Vagina (tissue), 2 donors: ENCODE results near the gene SWAP70.

Experiments used
- POLR2A ChIP-seq, 2 donors: fragments of 450-650 bp; IDR thresholded peaks; one replicate each; pipeline ENCODE4 v1.6.1; 2017; ENCODE audit warnings: antibody characterized with exemption in 2 of 2, mild to moderate bottlenecking in 2 of 2, moderate library complexity in 2 of 2
- POLR2AphosphoS5 ChIP-seq, 2 donors: sonication (generic); formaldehyde crosslinking; IDR thresholded peaks; one replicate each; pipeline ENCODE4 v1.9.0; 2017; ENCODE audit warnings: antibody characterized with exemption in 2 of 2, mild to moderate bottlenecking in 2 of 2, low read depth in 1 of 2; ENCODE audit not compliant: insufficient read depth in 1 of 2
- TF ChIP-seq, protein P1 (sequence below), 3 experiments: fragments of 450-650 bp in 2 of 3; fragments of 200-600 bp in 1 of 3; sonication (generic) in 1 of 3; IDR thresholded peaks; one replicate each; pipeline ENCODE4 v1.5.1; 2017 to 2019; ENCODE audit warnings: antibody characterized with exemption in 3 of 3, mild to moderate bottlenecking in 2 of 3, moderate library complexity in 2 of 3

DNA sequence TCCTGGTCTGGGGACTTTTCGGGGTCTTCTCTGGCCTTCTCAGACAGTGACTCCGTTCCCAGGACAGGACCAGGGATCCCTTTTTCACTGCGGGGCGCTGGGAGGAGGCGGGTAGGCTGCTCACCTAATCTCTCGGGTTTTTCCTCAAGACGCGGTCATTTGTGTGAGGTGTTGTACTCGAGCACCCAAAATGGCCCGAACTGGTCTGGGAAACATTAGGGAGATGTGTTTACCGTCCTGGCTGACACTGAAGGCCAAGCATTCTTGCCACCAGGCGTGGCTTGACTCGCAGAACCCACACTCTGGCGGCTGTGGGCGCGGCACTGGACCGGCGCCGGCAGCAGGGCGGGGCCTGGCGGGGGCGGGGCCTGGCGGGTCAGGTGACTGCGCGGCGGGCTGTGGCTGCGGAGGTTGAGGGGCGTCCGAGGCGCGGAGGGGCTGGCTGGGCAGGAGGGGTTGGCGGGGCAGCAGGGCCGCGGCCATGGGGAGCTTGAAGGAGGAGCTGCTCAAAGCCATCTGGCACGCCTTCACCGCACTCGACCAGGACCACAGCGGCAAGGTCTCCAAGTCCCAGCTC, at the start of gene SWAP70:
- TF ChIP-seq, protein P1, sequence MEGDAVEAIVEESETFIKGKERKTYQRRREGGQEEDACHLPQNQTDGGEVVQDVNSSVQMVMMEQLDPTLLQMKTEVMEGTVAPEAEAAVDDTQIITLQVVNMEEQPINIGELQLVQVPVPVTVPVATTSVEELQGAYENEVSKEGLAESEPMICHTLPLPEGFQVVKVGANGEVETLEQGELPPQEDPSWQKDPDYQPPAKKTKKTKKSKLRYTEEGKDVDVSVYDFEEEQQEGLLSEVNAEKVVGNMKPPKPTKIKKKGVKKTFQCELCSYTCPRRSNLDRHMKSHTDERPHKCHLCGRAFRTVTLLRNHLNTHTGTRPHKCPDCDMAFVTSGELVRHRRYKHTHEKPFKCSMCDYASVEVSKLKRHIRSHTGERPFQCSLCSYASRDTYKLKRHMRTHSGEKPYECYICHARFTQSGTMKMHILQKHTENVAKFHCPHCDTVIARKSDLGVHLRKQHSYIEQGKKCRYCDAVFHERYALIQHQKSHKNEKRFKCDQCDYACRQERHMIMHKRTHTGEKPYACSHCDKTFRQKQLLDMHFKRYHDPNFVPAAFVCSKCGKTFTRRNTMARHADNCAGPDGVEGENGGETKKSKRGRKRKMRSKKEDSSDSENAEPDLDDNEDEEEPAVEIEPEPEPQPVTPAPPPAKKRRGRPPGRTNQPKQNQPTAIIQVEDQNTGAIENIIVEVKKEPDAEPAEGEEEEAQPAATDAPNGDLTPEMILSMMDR (IDR thresholded peaks at IDR 0.05) = peak in 2 of 3 experiments; percentile 42 to 45
- TF ChIP-seq POLR2A (IDR thresholded peaks at IDR 0.05) = peak in 1 of 2 donors; percentile 1
- TF ChIP-seq POLR2AphosphoS5 (IDR thresholded peaks at IDR 0.05; ENCODE audit: insufficient read depth in 1 of 2, low read depth in 1 of 2) = peak in 1 of 2 donors; percentile 70
